Measurements from ENCODE around the gene ADAM12. TPM values are rescaled to one million over a fixed set of nuclear protein-coding genes. Genes with fewer than 3 reads are reported as not detected.

Gene ADAM12
- total and polyA plus RNA-seq, 2 donors (not counting 3 experiments of a cell fraction or from before 2014, with no cell fraction given), result 0.22 to 0.33 TPM

GRCh38 chr10:126171555-126171954 is 216.7 kb downstream of the ADAM12 start:
- Histone ChIP-seq H3K9me1 (replicated peaks; ENCODE audit: control insufficient read depth, extremely low read depth, insufficient read depth, low read length) (no peaks in the 10 kb centered on the region), H3K9ac (replicated peaks; ENCODE audit: extremely low read depth, insufficient read depth, low read length) (no peak overlapping the region), H3K4me2 (ENCODE audit: insufficient read depth, low read length) (no peak overlapping the region), H3K36me3 (ENCODE audit: control insufficient read depth in 2 of 2, extremely low read depth in 1 of 2, insufficient read depth in 2 of 2, low read length in 2 of 2) (no peaks in the 10 kb centered on the region), H3K4me1 (ENCODE audit: control insufficient read depth, extremely low read depth, insufficient read depth, low read length) (no peaks in the 10 kb centered on the region), H3K27me3 (ENCODE audit: control insufficient read depth in 2 of 2, insufficient read depth in 2 of 2, low read length in 2 of 2) (no peaks in the 10 kb centered on the region), H3K79me2 (ENCODE audit: control insufficient read depth, insufficient read depth, low read length) (no peaks in the 10 kb centered on the region), H4K20me1 (replicated peaks; ENCODE audit: control insufficient read depth, extremely low read depth, insufficient read depth, low read length) (no peaks in the 10 kb centered on the region), H3K4me3 (replicated peaks in 1 of 3; ENCODE audit: insufficient read depth in 1 of 3, low read depth in 1 of 3, low read length in 3 of 3) (no peak overlapping the region), H3K9me3 (replicated peaks; ENCODE audit: control insufficient read depth, insufficient read depth, low read length) (no peaks in the 10 kb centered on the region), H2AFZ (ENCODE audit: low read depth, low read length) (no peak overlapping the region), H3K27ac (ENCODE audit: insufficient read depth, low read depth, low read length) (no peak overlapping the region)
- FAIRE-seq (no peak), DNase-seq (ENCODE audit: low read depth, low spot score) (no peak)
- no TSS peak for BruUV-seq (replicated peaks)
- no peak for TF ChIP-seq CTCF (IDR thresholded peaks at IDR 0.05; ENCODE audit: extremely low read depth in 1 of 2, insufficient read depth in 1 of 2, low read depth in 1 of 2, low read length in 2 of 2)
- TF ChIP-seq MYC (IDR thresholded peaks at IDR 0.05; ENCODE audit: low read depth, low read length), result no peak
- TF ChIP-seq POLR2A (IDR thresholded peaks at IDR 0.05; ENCODE audit: low read depth, low read length), result no peak
- no peak for TF ChIP-seq JUN (IDR thresholded peaks at IDR 0.05; ENCODE audit: borderline replicate concordance, insufficient read depth, insufficient read length, low read depth)
- TF ChIP-seq FOS (IDR thresholded peaks at IDR 0.05; ENCODE audit: borderline replicate concordance, insufficient read depth, low read length), result no peak
- TF ChIP-seq MAX (IDR thresholded peaks at IDR 0.05; ENCODE audit: insufficient read depth, insufficient read length), result no peak
- no peak for TF ChIP-seq GATA2 (IDR thresholded peaks at IDR 0.05; ENCODE audit: insufficient read depth, insufficient read length, low read depth, low read length)
- POLR2A ChIA-PET, result no interaction called here
- intact Hi-C loops (cut with micrococcal nuclease), result no loop called here
- CTCF ChIA-PET, result no interaction called here
- dilution Hi-C loops (cut with MboI; ENCODE audit: extremely low pct_ligation_motif_present, low sequenced_read_pairs), result no loop called here
